ENCODE measurements around the gene CSMD2.

GRCh38 chr1:33516891-33517567 lies 648.0 kb downstream of the CSMD2 start:
- TF ChIP-seq, protein P1, sequence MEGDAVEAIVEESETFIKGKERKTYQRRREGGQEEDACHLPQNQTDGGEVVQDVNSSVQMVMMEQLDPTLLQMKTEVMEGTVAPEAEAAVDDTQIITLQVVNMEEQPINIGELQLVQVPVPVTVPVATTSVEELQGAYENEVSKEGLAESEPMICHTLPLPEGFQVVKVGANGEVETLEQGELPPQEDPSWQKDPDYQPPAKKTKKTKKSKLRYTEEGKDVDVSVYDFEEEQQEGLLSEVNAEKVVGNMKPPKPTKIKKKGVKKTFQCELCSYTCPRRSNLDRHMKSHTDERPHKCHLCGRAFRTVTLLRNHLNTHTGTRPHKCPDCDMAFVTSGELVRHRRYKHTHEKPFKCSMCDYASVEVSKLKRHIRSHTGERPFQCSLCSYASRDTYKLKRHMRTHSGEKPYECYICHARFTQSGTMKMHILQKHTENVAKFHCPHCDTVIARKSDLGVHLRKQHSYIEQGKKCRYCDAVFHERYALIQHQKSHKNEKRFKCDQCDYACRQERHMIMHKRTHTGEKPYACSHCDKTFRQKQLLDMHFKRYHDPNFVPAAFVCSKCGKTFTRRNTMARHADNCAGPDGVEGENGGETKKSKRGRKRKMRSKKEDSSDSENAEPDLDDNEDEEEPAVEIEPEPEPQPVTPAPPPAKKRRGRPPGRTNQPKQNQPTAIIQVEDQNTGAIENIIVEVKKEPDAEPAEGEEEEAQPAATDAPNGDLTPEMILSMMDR (IDR thresholded peaks at IDR 0.05), result no peak
- no peak for TF ChIP-seq POLR2A (IDR thresholded peaks at IDR 0.05)

Data from sigmoid colon (tissue), 3 donors.